Psoas muscle (tissue), 8 donors: ENCODE measurements around the gene FOXP2. TPM values are rescaled to one million over a fixed set of nuclear protein-coding genes. Genes with fewer than 3 reads are reported as not detected.
"Not testable (repeated sequence)": the region's sequence is repeated elsewhere in the genome, so short reads cannot be mapped to it uniquely, and the experiment has no call there.

Experiments used
- ATAC-seq, 4 donors: fragments of 200-7000 bp; cut with Tn5 transposase; one replicate each; pipeline ENCODE4 v1.9.1; 2020; ENCODE audit warnings: moderate library complexity in 3 of 4, mild to moderate bottlenecking in 2 of 4
- DNase-seq, 2 donors: peaks; one replicate each; pipeline ENCODE4 v3.0.0-alpha.2; 2020
- H3K27ac ChIP-seq: fragments of 200-600 bp; one replicate; pipeline ENCODE4 v1.8.0; 2022
- H3K27me3 ChIP-seq, 3 donors: fragments of 200-600 bp in 1 of 3; one replicate each; pipeline versions ENCODE4 v1.6.1 to v1.8.0; 2013 to 2022; ENCODE audit warnings: low read length in 2 of 3, mild to moderate bottlenecking in 2 of 3, moderate library complexity in 1 of 3; ENCODE audit not compliant: insufficient read depth in 3 of 3
- H3K36me3 ChIP-seq, 2 donors: fragments of 200-600 bp in 1 of 2; one replicate each; pipeline versions ENCODE4 v1.6.1 to v1.8.0; 2013 to 2022; ENCODE audit warnings: low read depth in 1 of 2, mild to moderate bottlenecking in 1 of 2, moderate library complexity in 1 of 2; ENCODE audit not compliant: insufficient read depth in 1 of 2
- H3K4me1 ChIP-seq: fragments of 200-600 bp; one replicate; pipeline ENCODE4 v1.8.0; 2022
- H3K4me3 ChIP-seq: fragments of 200-600 bp; one replicate; pipeline ENCODE4 v1.8.0; 2022; ENCODE audit warnings: mild to moderate bottlenecking
- H3K9me3 ChIP-seq: fragments of 200-600 bp; one replicate; pipeline ENCODE4 v1.8.0; 2022
- WGBS, 3 donors: extraction: QIAGEN DNeasy Blood & Tissue Kit; methylation state at CpG; one replicate each; pipeline versions ENCODE4 v1.1.6 to v1.1.7; 2013; 5-methylcytosine and 5-hydroxymethylcytosine counted together
- intact Hi-C, 2 donors: fragments of 100-400 bp; cut with DNase I; formaldehyde crosslinking; loops; one replicate each; pipeline versions ENCODE4 v1.11.0 to v1.14.2; 2022
- polyA plus RNA-seq, 3 donors: library from polyadenylated mRNA; stranded (reverse); fragments of 200-250 nt; gene quantifications; one replicate each; pipeline ENCODE4 v1.2.3, GENCODE V29; 2013
- total RNA-seq, 4 donors: library from RNA; stranded (reverse); fragmentation: NEBNext Ultra II Directional in 2 of 4; extraction: Animal tissue kit (Norgen Biotek cat#: 25700) in 2 of 4; gene quantifications; one replicate each; pipeline versions ENCODE4 v1.2.1 to v1.2.4, GENCODE V29; 2021 to 2023
- TF ChIP-seq, protein P1 (sequence below): fragments of 200-600 bp; IDR thresholded peaks from one replicate; pipeline ENCODE4 v1.8.0; 2022; ENCODE audit warnings: antibody characterized with exemption
- donor health status: healthy with polysubstance abuse.
- donor health status: DM: no; HTN: no; CAD: no; lungs with moderate emphysema.
- donor health status: Bipolar disorder and iron deficiency.
- donor health status: healthy.
- donor health status: DM: yes; HTN: yes; CAD: no.
- donor health status: DM: no; HTN: no; CAD: no.
- donor health status: DM: no; HTN: no; CAD: no.
- donor health status: DM: yes; HTN: yes; CAD: no.

The FOXP2 gene
- total and polyA plus RNA-seq, 7 donors: 0.35 to 6.7 (median 5.1) TPM

DNA sequence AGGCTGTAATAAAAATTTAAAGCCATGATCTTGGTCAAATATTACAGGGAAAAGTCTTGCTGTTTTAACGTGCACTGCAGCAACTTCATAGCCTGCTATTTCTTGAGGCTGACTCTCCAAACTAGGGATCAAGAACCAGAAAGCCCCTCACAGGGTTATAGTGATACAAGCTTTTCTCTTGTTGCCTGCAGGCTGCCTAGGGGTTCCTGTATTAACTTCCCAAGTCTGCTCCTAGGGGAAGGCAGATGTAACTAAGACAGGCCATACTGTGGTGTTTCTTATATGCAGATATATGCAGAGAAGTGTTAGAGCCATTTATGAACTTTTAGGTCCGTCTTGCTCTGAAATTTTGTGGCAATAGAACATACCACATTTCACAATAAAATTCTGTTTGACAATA lies 175.7 kb downstream of the FOXP2 start:
- 71 to 76% (median 75%) methylated on average over 2 of the region's 2 CpGs for WGBS, 3 donors
- TF ChIP-seq, protein P1, sequence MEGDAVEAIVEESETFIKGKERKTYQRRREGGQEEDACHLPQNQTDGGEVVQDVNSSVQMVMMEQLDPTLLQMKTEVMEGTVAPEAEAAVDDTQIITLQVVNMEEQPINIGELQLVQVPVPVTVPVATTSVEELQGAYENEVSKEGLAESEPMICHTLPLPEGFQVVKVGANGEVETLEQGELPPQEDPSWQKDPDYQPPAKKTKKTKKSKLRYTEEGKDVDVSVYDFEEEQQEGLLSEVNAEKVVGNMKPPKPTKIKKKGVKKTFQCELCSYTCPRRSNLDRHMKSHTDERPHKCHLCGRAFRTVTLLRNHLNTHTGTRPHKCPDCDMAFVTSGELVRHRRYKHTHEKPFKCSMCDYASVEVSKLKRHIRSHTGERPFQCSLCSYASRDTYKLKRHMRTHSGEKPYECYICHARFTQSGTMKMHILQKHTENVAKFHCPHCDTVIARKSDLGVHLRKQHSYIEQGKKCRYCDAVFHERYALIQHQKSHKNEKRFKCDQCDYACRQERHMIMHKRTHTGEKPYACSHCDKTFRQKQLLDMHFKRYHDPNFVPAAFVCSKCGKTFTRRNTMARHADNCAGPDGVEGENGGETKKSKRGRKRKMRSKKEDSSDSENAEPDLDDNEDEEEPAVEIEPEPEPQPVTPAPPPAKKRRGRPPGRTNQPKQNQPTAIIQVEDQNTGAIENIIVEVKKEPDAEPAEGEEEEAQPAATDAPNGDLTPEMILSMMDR: no peak
- intact Hi-C loops: no loop called here
- no peaks in the 10 kb centered on the region for H3K27me3 ChIP-seq
- H3K9me3 ChIP-seq: no peaks in the 10 kb centered on the region
- no peak overlapping the region for H3K4me3 ChIP-seq
- H3K36me3 ChIP-seq: no peaks in the 10 kb centered on the region
- no peak overlapping the region for H3K27ac ChIP-seq
- H3K4me1 ChIP-seq: no peaks in the 10 kb centered on the region
- ATAC-seq (no peak), DNase-seq (no peak)

DNA sequence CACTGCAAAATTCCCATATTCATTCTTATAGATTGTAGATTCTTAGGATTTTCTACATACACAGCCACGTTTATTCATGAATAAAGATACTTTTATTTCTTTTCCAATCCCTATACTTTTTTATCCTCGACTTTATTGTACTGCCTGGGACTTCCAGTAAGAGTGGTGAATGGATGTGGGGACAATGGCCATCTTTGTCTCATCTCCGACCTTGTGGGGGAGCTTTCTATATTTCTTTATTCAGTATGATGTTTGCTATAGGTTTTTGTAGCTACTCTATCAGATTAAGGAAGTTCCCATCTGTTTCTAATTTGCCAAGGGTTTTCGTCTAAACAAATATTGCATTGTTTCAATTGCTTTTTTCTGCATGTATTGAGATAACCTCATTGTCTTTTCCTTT lies 184.3 kb downstream of the FOXP2 start:
- DNase-seq: no peak
- intact Hi-C loops: no loop called here
- H3K36me3 ChIP-seq: no peaks in the 10 kb centered on the region
- H3K4me1 ChIP-seq: no peaks in the 10 kb centered on the region
- no peak overlapping the region for H3K27ac ChIP-seq
- 80 to 83% (median 83%) methylated on average over 4 of the region's 4 CpGs for whole genome bisulfite sequencing, 3 donors
- TF ChIP-seq, protein P1: no peak
- H3K27me3 ChIP-seq: no peaks in the 10 kb centered on the region
- no peak overlapping the region for H3K4me3 ChIP-seq
- ATAC-seq: no peak
- no peaks in the 10 kb centered on the region for H3K9me3 ChIP-seq

DNA sequence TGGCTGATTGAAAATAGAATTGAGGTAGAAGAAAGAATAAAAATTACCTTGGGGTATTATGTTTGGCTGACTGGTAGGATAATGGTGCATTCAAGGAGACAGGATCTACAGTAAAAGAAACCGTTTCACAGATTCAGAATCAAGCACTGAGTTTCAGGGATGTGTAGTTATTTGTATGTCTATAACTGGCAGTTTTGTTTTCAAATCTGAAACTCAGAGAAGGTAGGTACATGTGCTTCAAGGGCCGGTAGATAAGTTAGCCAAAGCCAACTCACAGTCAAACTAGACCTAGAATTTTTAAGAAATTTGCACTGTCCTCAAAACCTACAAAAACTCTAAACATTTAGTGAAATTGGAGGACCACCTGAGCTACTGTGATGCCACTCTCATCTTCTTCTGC lies 191.5 kb downstream of the FOXP2 start:
- intact Hi-C loops: no loop called here
- Histone ChIP-seq H3K4me3 (no peak overlapping the region), H3K36me3 (no peaks in the 10 kb centered on the region), H3K27me3 (no peaks in the 10 kb centered on the region), H3K9me3 (no peaks in the 10 kb centered on the region), H3K4me1 (no peaks in the 10 kb centered on the region), H3K27ac (no peak overlapping the region)
- ATAC-seq: no peak
- 92 to 94% (median 94%) methylated on average over 2 of the region's 2 CpGs for WGBS, 3 donors
- DNase-seq: no peak
- TF ChIP-seq, protein P1: no peak

DNA sequence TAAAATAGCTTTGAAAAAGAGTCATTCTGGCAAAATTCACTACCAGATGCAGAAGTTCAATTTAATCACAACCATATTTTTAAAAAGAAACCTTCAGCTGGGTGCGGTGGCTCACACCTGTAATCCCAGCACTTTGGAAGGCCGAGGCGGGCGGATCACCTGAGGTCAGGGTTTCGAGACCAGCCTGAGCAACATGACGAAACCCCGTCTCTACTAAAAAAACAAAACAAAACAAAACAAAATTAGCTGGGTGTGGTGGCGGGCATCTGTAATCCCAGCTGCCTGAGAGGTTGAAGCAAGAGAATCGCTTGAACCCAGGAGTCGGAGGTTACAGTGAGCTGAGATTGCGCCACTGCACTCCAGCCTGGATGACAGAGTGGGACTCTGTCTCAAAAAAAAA lies 194.2 kb downstream of the FOXP2 start:
- H3K4me3 ChIP-seq, DNase-seq, intact Hi-C loops, H3K36me3 ChIP-seq, H3K9me3 ChIP-seq, ATAC-seq, H3K4me1 ChIP-seq, H3K27me3 ChIP-seq, H3K27ac ChIP-seq: not testable (repeated sequence)
- 94 to 98% (median 95%) methylated on average over 11 of the region's 11 CpGs for WGBS, 3 donors

DNA sequence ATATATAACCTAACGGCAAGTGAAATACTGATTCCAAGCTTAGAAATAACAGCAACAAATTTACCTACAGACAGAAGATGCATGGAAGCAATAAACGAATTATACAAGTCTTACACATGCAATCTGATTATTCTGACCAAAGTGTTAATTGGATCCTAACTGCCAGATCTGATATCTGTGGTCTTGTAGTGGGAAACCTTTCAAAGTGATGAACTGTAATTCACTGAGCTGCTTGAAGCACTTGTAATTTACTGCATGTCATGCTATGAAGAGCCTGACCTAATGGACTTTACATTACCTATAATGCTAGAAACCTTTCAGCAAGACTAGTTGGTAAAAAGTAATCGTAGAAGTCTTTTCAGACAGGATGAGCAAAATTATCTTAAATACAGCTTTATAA lies 205.6 kb downstream of the FOXP2 start:
- Histone ChIP-seq H3K27ac (no peak overlapping the region), H3K36me3 (no peaks in the 10 kb centered on the region), H3K27me3 (no peaks in the 10 kb centered on the region), H3K4me1 (no peaks in the 10 kb centered on the region), H3K4me3 (no peak overlapping the region), H3K9me3 (no peaks in the 10 kb centered on the region)
- ATAC-seq (no peak), DNase-seq (no peak)
- intact Hi-C loops: no loop called here
- TF ChIP-seq, protein P1: no peak
- WGBS, 3 donors: 78 to 84% (median 81%) methylated on average over 3 of the region's 3 CpGs
